Upper lobe of right lung (tissue), 1 donor: Measurements from ENCODE around the gene STX3. TPM values are rescaled to one million over a fixed set of nuclear protein-coding genes. Genes with fewer than 3 reads are reported as not detected.
A peak's percentile ranks its signal among the peaks of the same experiment; 100 is the strongest.
"Not testable (repeated sequence)": the region's sequence is repeated elsewhere in the genome, so short reads cannot be mapped to it uniquely, and the experiment has no call there.

Experiments used
- ATAC-seq: fragments of 200-7000 bp; cut with Tn5 transposase; one replicate; pipeline ENCODE4 v1.9.1; 2020; ENCODE audit warnings: mild to moderate bottlenecking, moderate library complexity
- DNase-seq: peaks from one replicate; pipeline ENCODE4 v3.0.0-alpha.2; 2020
- H3K27ac ChIP-seq: fragments of 200-600 bp; one replicate; pipeline ENCODE4 v1.8.0; 2022
- H3K27me3 ChIP-seq: fragments of 200-600 bp; one replicate; pipeline ENCODE4 v1.8.0; 2022; ENCODE audit warnings: mild to moderate bottlenecking
- H3K36me3 ChIP-seq: fragments of 200-600 bp; one replicate; pipeline ENCODE4 v1.8.0; 2022
- H3K4me1 ChIP-seq: fragments of 200-600 bp; one replicate; pipeline ENCODE4 v1.8.0; 2022
- H3K4me3 ChIP-seq: fragments of 200-600 bp; one replicate; pipeline ENCODE4 v1.8.0; 2022; ENCODE audit warnings: mild to moderate bottlenecking
- H3K9me3 ChIP-seq: fragments of 200-600 bp; one replicate; pipeline ENCODE4 v1.8.0; 2022
- intact Hi-C: fragments of 100-400 bp; cut with DNase I; formaldehyde crosslinking; loops from one replicate; pipeline ENCODE4 v1.11.0; 2022
- total RNA-seq: library from RNA; stranded (reverse); fragmentation: NEBNext Ultra II Directional; extraction: Animal tissue kit (Norgen Biotek cat#: 25700); gene quantifications from one replicate; pipeline ENCODE4 v1.2.1, GENCODE V29; 2021
- TF ChIP-seq, protein P1 (sequence below): fragments of 200-600 bp; IDR thresholded peaks from one replicate; pipeline ENCODE4 v1.8.0; 2022; ENCODE audit warnings: antibody characterized with exemption
- donor health status: DM: no; HTN: yes; CAD: no; lungs with severe emphysema.

The STX3 gene
- total RNA-seq, 1 donor from 2014 or later: 75.1 TPM

DNA sequence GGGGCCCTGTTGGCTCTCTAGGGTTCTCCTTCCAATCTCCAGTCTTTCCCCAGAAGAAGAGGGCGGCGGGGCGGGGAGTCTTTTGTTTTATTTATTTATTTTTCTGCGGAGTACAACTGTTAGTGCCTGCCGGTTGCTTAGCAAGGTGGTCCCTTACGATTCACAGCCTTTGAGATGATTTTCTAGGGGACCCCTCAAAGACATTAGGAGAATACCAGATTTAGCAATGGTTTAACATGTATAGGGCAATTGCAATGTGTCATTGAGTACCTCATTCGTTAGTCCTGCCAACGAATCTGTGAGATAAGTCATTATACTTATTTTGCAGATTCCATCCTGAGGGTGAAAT lies 55.7 kb downstream of the STX3 start:
- Histone ChIP-seq H3K27ac (peak overlapping the region; percentile 91), H3K27me3 (no peaks in the 10 kb centered on the region), H3K9me3 (no peaks in the 10 kb centered on the region), H3K4me1 (peaks cover 6% of the 10 kb centered on the region), H3K36me3 (peaks cover 32% of the 10 kb centered on the region), H3K4me3 (peak overlapping the region; percentile 94)
- DNase-seq (no peak), ATAC-seq (no peak)
- TF ChIP-seq, protein P1, sequence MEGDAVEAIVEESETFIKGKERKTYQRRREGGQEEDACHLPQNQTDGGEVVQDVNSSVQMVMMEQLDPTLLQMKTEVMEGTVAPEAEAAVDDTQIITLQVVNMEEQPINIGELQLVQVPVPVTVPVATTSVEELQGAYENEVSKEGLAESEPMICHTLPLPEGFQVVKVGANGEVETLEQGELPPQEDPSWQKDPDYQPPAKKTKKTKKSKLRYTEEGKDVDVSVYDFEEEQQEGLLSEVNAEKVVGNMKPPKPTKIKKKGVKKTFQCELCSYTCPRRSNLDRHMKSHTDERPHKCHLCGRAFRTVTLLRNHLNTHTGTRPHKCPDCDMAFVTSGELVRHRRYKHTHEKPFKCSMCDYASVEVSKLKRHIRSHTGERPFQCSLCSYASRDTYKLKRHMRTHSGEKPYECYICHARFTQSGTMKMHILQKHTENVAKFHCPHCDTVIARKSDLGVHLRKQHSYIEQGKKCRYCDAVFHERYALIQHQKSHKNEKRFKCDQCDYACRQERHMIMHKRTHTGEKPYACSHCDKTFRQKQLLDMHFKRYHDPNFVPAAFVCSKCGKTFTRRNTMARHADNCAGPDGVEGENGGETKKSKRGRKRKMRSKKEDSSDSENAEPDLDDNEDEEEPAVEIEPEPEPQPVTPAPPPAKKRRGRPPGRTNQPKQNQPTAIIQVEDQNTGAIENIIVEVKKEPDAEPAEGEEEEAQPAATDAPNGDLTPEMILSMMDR: no peak
- intact Hi-C loops: no loop called here

DNA sequence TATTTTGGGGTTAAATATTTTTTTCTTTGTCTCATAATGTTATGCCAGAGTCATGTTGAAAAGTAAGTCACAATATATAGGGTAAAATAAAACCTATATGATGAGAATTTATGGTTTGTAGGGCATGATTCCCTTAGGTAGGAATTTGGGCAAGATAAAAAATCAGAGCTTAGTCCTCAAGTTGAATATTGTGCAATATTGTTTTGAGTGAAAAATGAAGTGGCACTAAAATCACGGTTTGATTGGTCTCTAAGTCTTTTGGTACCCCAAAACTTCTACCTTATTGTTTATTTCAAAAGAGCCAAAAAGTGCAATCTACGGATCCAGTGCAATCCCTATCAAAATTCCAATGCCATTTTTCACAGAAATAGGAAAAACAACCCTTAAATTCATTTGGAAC lies 57.0 kb downstream of the STX3 start:
- no peak overlapping the region for H3K4me3 ChIP-seq
- intact Hi-C loops: no loop called here
- no peak for ATAC-seq
- no peaks in the 10 kb centered on the region for H3K27me3 ChIP-seq
- peaks cover 6% of the 10 kb centered on the region for H3K4me1 ChIP-seq
- H3K36me3 ChIP-seq: peaks cover 19% of the 10 kb centered on the region
- H3K27ac ChIP-seq: no peak overlapping the region
- TF ChIP-seq, protein P1: no peak
- H3K9me3 ChIP-seq: no peaks in the 10 kb centered on the region
- no peak for DNase-seq

DNA sequence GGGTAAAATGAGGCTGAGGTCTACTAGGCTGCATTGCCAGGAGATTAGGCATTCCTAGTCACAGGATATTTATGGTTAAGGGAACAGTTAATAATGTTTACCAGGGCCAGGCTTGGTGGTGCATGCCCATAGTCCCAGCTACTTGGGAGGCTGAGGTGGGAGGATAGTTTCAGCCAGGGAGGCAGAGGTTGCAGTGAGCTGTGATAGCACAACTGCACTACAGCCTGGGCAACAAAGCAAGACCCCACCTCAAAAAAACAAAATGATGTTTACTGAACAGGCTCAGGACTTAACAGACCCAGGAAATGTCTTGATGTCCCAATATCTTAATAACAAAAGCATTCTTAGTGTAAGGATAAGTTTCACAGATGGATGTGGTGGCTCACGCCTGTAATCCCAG lies 58.2 kb downstream of the STX3 start:
- Histone ChIP-seq H3K27ac (no peak overlapping the region), H3K9me3 (no peaks in the 10 kb centered on the region), H3K36me3 (peaks cover 7% of the 10 kb centered on the region), H3K4me3 (no peak overlapping the region), H3K4me1 (peaks cover 6% of the 10 kb centered on the region), H3K27me3 (no peaks in the 10 kb centered on the region)
- DNase-seq: no peak
- no peak for ATAC-seq
- intact Hi-C loops: no loop called here
- TF ChIP-seq, protein P1: no peak

DNA sequence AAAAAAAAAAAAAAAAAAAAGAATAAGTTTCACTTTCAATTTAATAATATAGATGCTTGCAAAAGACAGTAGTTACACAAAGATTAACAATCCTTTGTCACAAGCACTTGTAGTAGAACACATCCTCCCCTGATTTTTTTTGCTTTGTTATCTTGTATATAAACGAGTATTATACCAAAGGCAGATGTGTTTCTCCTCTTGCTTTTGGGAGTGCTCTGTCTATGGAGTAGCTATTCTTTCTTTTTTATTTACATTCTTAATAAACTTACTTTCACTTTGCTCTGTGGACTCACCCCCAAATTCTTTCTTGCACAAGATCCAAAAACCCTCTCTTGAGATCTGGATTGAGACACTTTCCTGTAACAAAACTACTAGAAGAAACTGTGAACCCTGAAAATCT lies 58.8 kb downstream of the STX3 start:
- Histone ChIP-seq H3K4me3 (no peak overlapping the region), H3K36me3 (peaks cover under 1% of the 10 kb centered on the region), H3K4me1 (peaks cover 6% of the 10 kb centered on the region), H3K9me3 (no peaks in the 10 kb centered on the region), H3K27ac (no peak overlapping the region), H3K27me3 (no peaks in the 10 kb centered on the region)
- ATAC-seq (no peak), DNase-seq (no peak)
- TF ChIP-seq, protein P1: no peak
- intact Hi-C loops: no loop called here

DNA sequence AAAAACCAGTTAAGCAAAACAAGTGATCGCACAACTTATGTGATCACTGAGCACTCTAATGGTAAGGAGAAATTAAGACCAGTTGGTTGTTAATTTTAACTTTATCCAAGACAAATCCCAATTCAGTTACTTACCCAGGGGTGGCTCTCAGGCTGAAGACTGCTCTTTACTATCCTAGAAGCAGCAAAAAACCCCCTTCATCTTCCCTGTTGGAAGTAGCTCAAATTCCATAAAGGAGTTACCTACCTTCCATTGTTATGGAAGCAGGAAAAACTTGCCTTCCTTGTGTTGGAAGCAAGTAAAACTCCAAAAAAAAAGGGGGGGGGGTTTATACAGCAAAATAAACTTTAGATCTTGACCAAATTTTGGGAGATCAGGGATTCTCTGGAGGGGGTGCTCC lies 60.6 kb downstream of the STX3 start:
- no peaks in the 10 kb centered on the region for H3K9me3 ChIP-seq
- H3K4me3 ChIP-seq: no peak overlapping the region
- no peaks in the 10 kb centered on the region for H3K36me3 ChIP-seq
- no peak for ATAC-seq
- H3K27ac ChIP-seq: no peak overlapping the region
- DNase-seq: no peak
- TF ChIP-seq, protein P1: no peak
- no peaks in the 10 kb centered on the region for H3K27me3 ChIP-seq
- H3K4me1 ChIP-seq: no peaks in the 10 kb centered on the region
- intact Hi-C loops: no loop called here

DNA sequence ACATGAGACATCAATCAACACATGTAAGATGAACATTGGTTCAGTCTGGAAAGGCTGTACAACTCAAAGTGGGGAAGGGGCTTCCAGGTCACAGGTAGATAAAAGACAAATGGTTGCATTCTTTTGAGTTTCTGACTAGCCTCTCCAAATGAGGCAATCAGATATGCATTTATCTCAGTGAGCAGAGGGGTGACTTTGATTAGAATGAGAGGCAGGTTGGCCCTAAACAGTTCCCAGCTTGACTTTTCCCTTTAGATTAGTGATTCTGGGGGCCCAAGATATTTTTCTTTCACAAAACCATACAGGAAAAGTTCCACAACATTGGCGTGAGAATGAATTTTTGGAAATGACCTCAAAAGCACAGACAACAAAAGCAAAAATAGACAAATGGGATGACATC lies 61.3 kb downstream of the STX3 start:
- H3K4me3 ChIP-seq, H3K36me3 ChIP-seq, H3K27ac ChIP-seq, intact Hi-C loops, H3K4me1 ChIP-seq, ATAC-seq, DNase-seq, H3K9me3 ChIP-seq, H3K27me3 ChIP-seq: not testable (repeated sequence)
